IPS-18a (cell line): Measurements from ENCODE around the gene PAFAH1B2.
A peak's percentile ranks its signal among the peaks of the same experiment; 100 is the strongest.

Source experiments
- H3K27ac ChIP-seq: one replicate; pipeline ENCODE4 v1.5.1; 2013; ENCODE audit warnings: low read length
- H3K27me3 ChIP-seq: one replicate; pipeline ENCODE4 v1.6.1; 2013; ENCODE audit warnings: mild to moderate bottlenecking, low read length; ENCODE audit not compliant: control insufficient read depth, insufficient read depth
- H3K36me3 ChIP-seq: one replicate; pipeline ENCODE4 v1.6.1; 2013; ENCODE audit warnings: low read depth, low read length; ENCODE audit not compliant: control insufficient read depth
- H3K4me1 ChIP-seq: one replicate; pipeline ENCODE4 v1.6.1; 2013; ENCODE audit warnings: low read depth, low read length; ENCODE audit not compliant: control insufficient read depth
- H3K4me3 ChIP-seq: one replicate; pipeline ENCODE4 v1.5.1; 2013; ENCODE audit warnings: low read length
- H3K9ac ChIP-seq: one replicate; pipeline ENCODE4 v1.6.1; 2013; ENCODE audit warnings: mild to moderate bottlenecking, low read length, moderate library complexity
- H3K9me3 ChIP-seq: one replicate; pipeline ENCODE4 v1.6.1; 2013; ENCODE audit warnings: low read depth, low read length; ENCODE audit not compliant: control insufficient read depth

Gene PAFAH1B2

DNA sequence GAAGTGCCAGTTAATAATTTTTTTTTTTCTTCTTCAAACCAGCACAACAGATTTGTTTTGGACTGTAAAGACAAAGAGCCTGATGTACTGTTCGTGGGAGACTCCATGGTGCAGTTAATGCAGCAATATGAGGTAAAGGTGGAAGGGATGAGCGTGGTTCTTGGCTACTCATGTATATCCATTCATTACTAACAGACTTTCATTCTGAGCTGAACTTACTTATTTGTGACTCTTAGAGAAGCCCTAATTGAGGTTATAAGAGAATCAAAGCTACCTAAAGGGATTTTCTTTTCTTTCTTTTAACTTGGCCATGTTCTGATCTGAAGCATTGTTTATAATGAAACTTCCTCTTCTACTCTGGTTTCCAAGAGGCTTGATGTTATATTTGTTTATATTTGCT, 15.8 kb downstream of the PAFAH1B2 start:
- Histone ChIP-seq H3K27me3 (no peaks in the 10 kb centered on the region), H3K9me3 (no peaks in the 10 kb centered on the region), H3K27ac (no peak overlapping the region), H3K36me3 (peaks cover 77% of the 10 kb centered on the region), H3K4me1 (no peaks in the 10 kb centered on the region), H3K4me3 (no peak overlapping the region), H3K9ac (no peak overlapping the region)

DNA sequence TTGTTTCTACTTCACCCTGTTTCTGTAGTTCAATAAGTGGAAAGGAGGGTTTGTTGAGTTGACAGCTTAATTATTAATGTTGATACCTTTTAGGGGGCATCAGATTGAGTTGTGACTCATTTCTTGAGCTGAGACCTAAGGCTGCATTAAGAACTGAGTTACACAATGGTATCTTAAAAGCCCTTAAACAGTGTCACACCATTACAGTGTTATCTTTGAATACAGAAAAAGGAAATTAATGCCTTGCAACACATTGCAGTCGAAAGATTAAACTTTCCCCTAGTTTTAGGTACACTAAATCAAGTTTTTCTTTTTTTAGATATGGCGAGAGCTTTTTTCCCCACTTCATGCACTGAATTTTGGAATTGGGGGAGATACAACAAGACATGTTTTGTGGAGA, 16.7 kb downstream of the PAFAH1B2 start:
- no peak overlapping the region for H3K27ac ChIP-seq
- H3K36me3 ChIP-seq: peaks cover 75% of the 10 kb centered on the region
- no peak overlapping the region for H3K9ac ChIP-seq
- no peak overlapping the region for H3K4me3 ChIP-seq
- no peaks in the 10 kb centered on the region for H3K4me1 ChIP-seq
- H3K9me3 ChIP-seq: no peaks in the 10 kb centered on the region
- no peaks in the 10 kb centered on the region for H3K27me3 ChIP-seq

DNA sequence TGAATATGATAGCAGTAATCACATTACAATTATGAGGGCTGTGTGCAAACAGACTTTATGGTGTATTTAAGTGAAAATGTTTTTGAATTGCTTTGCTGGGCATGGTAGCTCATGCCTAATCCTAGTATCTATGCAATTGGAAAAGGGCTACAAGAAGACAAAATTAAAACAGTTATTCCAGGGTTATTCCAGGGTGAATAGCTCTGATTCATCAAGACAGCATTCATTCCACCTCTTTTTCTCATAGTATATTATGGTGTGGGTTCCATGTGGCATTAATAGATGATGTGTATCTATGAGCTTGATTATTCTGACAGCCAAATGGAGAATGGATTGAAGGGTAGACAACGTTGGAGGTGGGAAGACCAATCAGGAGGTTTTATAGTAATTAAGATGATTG, 22.4 kb downstream of the PAFAH1B2 start:
- no peak overlapping the region for H3K4me3 ChIP-seq
- H3K36me3 ChIP-seq: peaks cover 75% of the 10 kb centered on the region
- no peak overlapping the region for H3K27ac ChIP-seq
- no peak overlapping the region for H3K9ac ChIP-seq
- H3K9me3 ChIP-seq: no peaks in the 10 kb centered on the region
- H3K4me1 ChIP-seq: no peaks in the 10 kb centered on the region
- no peaks in the 10 kb centered on the region for H3K27me3 ChIP-seq

DNA sequence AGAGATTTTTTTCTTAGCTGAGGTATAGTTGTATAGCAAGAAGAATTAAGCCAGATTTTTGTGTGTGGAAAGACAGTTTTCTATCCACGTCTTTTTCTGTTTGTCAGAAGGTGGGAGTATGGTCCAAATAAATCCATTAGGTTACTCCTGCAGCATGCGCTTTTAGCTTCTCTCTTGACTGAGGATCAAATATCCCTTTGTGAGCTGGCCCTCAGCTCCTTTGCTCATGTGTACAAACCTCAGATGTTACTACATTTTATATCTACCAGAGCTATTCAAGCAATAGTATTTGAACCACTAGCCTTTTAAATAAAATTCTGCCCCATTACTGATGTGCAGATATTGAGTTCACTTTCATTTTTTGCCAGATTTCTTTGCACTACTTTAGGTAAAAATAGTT, 25.6 kb downstream of the PAFAH1B2 start:
- no peak overlapping the region for H3K27ac ChIP-seq
- H3K36me3 ChIP-seq: peaks cover 46% of the 10 kb centered on the region

DNA sequence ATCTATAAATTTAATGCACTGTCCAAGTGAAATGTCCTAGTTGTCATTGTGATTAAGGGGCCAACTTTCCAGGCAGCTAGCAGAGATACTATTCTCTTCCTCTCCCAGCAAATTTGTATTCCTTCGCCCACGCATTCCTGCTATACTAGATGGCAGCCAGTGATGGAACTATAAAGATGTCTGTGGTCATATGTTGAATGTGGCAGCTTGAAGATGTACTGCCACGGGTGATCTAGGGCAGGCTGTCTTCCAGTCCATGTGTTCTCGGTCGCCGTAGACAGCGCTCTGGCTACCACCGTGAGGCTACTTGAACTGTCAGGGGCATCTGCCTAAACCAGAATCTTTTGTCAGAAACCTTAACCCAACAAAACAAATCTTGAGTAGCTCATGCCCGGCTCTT, 26.1 kb downstream of the PAFAH1B2 start:
- Histone ChIP-seq H3K4me3 (no peak overlapping the region), H3K9me3 (no peaks in the 10 kb centered on the region), H3K4me1 (no peaks in the 10 kb centered on the region), H3K36me3 (peaks cover 44% of the 10 kb centered on the region), H3K9ac (no peak overlapping the region), H3K27ac (no peak overlapping the region), H3K27me3 (no peaks in the 10 kb centered on the region)

More for the DNA sequence above, 25.6 kb downstream of the PAFAH1B2 start:
- H3K9me3 ChIP-seq: no peaks in the 10 kb centered on the region
- no peak overlapping the region for H3K9ac ChIP-seq
- H3K4me1 ChIP-seq: no peaks in the 10 kb centered on the region
- H3K27me3 ChIP-seq: no peaks in the 10 kb centered on the region
- H3K4me3 ChIP-seq: no peak overlapping the region

DNA sequence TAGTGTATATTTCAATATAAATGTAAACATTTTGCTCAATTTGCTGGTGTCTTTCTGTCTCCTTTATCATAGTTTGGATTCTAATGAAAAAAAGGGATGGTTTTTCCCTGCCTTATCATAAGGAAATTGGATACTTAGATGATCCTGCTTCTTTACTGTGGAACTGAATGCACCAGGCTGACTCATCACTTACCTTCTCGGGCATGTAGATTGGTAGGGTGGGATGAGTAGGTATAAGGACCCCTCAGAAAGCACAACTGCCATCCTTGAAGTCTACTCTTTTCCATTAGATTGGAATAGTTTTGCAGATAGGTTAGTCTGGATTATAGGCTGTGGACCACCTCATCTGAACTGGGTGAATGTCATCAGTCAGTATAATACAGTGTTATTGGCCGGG, 26.9 kb downstream of the PAFAH1B2 start:
- Histone ChIP-seq H3K27me3 (no peaks in the 10 kb centered on the region), H3K36me3 (peaks cover 37% of the 10 kb centered on the region), H3K4me3 (no peak overlapping the region), H3K27ac (no peak overlapping the region), H3K9ac (no peak overlapping the region), H3K9me3 (no peaks in the 10 kb centered on the region), H3K4me1 (no peaks in the 10 kb centered on the region)

DNA sequence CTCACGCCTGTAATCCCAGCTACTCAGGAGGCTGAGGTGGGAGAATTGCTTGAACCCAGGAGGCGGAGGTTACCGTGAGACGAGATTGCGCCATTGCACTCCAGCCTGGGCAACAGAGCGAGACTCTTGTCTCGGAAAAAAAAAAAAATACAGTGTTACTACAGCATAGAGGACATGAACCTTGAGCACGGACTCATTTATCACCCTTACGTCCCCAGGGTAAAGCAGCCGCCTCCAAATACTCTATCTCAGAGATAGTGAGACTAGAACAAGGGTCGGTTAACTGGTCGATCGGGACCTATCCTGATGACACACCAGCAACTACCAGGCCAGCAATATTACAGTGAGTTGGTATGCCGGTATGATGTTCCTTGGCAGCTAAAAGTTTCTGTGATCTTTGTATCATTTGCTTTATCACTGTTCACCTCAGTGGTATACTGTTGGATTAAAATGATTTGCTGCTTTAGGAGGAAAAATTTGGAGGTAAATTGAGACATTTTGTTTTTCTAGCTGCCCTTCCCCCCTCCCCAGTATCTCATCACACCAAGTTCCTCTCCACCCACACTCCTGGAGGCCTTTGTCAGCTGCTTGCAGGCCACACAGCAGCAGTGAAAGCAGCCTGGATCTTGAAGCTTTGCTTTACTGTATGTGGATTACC, 27.4 kb downstream of the PAFAH1B2 start:
- Histone ChIP-seq H3K4me3 (no peak overlapping the region), H3K9me3 (no peaks in the 10 kb centered on the region), H3K36me3 (peaks cover 32% of the 10 kb centered on the region), H3K4me1 (no peaks in the 10 kb centered on the region), H3K27me3 (no peaks in the 10 kb centered on the region), H3K27ac (peak overlapping the region; percentile 43), H3K9ac (no peak overlapping the region)

DNA sequence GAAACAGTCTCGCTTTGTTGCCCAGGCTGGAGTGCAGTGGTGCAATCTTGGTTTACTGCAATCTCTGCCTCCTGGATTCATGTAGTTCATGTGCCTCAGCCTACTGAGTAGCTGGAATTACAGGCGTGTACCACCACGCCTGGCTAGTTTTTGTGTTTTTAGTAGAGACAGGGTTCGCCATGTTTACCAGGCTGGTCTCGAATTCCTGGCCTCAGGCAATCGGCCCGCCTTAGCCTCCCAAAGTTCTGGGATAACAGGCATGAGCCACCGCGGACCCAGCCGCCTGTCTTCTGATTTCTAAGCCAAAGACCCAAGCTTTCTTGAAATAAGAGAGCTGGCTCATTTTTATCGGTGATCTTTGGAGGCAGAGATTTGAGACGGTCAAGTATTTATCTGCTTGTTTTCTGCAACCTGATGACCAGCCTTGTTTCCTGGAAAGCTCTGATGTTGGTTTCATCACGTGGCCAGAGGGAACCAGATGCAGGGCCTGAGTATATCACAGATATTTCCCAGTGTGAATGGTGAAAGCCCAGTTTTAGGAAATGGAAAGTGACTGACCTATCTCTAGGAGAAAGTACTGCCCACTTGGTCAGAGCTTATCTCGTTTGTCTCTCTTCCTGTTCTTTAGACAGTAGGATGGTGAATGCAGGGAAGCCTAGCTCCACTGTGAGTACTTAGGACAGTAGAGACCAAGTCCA, 28.8 kb downstream of the PAFAH1B2 start:
- H3K27me3 ChIP-seq: no peaks in the 10 kb centered on the region
- no peak overlapping the region for H3K4me3 ChIP-seq
- no peaks in the 10 kb centered on the region for H3K9me3 ChIP-seq
- peaks cover 18% of the 10 kb centered on the region for H3K36me3 ChIP-seq
- no peak overlapping the region for H3K27ac ChIP-seq
- H3K9ac ChIP-seq: no peak overlapping the region
- peaks cover 5% of the 10 kb centered on the region for H3K4me1 ChIP-seq

DNA sequence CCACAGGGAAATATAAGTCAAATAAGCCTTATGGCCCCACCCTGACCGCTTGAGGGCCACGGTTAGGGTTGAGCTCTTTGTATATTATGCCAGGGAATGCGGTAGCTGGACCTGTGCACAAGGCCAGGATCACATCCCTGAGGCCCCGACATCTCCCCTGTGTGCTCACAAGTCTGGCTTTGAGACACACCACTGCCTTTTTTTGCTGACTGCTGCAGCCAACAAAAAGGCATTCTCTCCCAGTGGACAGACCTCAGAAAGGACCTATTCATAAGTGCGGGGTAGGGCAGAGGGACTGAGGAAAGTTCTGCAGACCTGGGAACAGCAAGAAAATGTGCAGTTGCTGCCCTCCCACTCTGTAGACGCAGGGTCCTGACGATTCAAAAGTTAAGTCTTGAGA, 31.0 kb downstream of the PAFAH1B2 start:
- Histone ChIP-seq H3K4me1 (peaks cover 13% of the 10 kb centered on the region), H3K9me3 (no peaks in the 10 kb centered on the region), H3K27ac (no peak overlapping the region), H3K4me3 (no peak overlapping the region), H3K9ac (no peak overlapping the region), H3K36me3 (peaks cover 4% of the 10 kb centered on the region), H3K27me3 (no peaks in the 10 kb centered on the region)

DNA sequence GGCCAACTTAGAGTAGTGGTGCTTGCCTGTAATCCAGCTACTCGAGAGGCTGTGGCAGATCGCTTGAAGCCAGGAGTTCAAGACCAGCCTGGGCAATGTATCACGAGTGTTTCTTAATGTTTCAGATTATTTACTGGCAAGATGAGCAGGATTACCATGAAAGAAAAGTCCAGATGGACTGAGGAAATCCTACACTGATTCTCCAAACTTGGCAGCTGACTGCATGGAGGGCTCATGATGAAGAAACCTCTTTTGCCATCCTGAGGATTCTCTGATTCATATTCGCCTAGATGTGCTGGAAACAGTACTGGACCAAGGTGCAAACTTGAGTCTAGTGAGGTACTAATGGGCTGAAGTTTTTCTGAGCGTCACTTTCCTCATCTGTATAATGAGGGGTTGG, 31.7 kb downstream of the PAFAH1B2 start:
- no peaks in the 10 kb centered on the region for H3K27me3 ChIP-seq
- H3K4me3 ChIP-seq: no peak overlapping the region
- peaks cover 13% of the 10 kb centered on the region for H3K4me1 ChIP-seq
- no peaks in the 10 kb centered on the region for H3K9me3 ChIP-seq
- peaks cover 4% of the 10 kb centered on the region for H3K36me3 ChIP-seq
- no peak overlapping the region for H3K9ac ChIP-seq
- no peak overlapping the region for H3K27ac ChIP-seq

DNA sequence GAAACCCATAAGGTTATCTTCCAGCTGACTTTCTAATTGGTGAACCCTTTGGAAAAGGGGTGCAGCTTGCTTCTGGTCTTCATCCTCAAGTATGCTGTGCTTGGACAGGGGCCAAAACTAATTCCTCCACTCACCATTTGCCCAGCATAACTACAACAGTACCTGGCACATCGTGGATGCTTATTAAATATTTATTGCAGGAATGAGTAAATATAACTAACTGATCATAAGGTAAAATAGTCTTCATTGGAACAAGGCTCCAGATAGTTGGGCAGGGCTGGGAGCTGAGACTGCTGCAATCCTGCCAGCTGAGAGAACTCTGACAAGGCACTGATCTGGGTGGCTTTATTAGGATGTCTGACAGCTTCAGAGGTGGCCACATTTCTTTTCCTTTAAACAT, 32.1 kb downstream of the PAFAH1B2 start:
- Histone ChIP-seq H3K27ac (no peak overlapping the region), H3K9me3 (no peaks in the 10 kb centered on the region), H3K9ac (no peak overlapping the region), H3K36me3 (peaks cover 2% of the 10 kb centered on the region), H3K4me3 (no peak overlapping the region), H3K4me1 (peaks cover 15% of the 10 kb centered on the region), H3K27me3 (no peaks in the 10 kb centered on the region)
